ENCODE measurements around the gene VPS16. TPM values are rescaled to one million over a fixed set of nuclear protein-coding genes. Genes with fewer than 3 reads are reported as not detected.

VPS16 gene
- total RNA-seq, 1 experiment from 2014 or later, result 26.2 TPM

DNA sequence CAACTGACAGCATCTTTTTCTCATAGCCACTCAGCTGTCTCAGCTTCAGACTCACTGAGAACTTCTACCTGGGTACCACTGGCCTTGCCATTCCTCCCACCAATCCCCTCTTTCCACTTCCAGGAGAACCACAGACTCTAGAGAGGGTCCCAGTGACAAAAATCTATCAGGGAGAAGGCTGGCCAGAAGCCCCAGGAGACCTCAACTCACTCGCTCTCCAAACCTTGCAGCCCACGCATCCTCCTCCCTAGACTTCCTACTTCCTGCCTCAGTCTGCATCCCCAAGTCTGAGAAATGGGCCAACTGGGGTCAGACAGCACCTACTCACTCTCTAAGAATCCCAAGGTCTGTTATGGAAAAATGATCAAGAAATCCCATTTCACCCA lies 23.2 kb upstream of the VPS16 start:
- H3K4me3 Mint-ChIP-seq, result no peak overlapping the region
- H3K27ac Mint-ChIP-seq, result no peak overlapping the region
- no peaks in the 10 kb centered on the region for H3K36me3 Mint-ChIP-seq
- peaks cover 60% of the 10 kb centered on the region for H3K27me3 Mint-ChIP-seq (ENCODE audit: low read depth)
- peaks cover 15% of the 10 kb centered on the region for H3K4me1 Mint-ChIP-seq
- ATAC-seq (no peak), DNase-seq (ENCODE audit: low spot score) (no peak)
- ChIA-PET POLR2A (no interaction called here), CTCF (interaction anchor here (1.5 to 1.7 kb wide), 3 partner anchors 23 to 61 kb away, joined by 3 to 16 read pairs (median 5); partner anchors contain the start of genes PCED1A and VPS16)
- peaks cover 8% of the 10 kb centered on the region for H3K9me3 Mint-ChIP-seq
- TF ChIP-seq, protein P1, sequence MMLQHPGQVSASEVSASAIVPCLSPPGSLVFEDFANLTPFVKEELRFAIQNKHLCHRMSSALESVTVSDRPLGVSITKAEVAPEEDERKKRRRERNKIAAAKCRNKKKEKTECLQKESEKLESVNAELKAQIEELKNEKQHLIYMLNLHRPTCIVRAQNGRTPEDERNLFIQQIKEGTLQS (CRISPR knock-in tag; conservative IDR thresholded peaks at IDR 0.05), result no peak
- TF ChIP-seq, protein P2, sequence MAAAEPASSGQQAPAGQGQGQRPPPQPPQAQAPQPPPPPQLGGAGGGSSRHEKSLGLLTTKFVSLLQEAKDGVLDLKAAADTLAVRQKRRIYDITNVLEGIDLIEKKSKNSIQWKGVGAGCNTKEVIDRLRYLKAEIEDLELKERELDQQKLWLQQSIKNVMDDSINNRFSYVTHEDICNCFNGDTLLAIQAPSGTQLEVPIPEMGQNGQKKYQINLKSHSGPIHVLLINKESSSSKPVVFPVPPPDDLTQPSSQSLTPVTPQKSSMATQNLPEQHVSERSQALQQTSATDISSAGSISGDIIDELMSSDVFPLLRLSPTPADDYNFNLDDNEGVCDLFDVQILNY (CRISPR knock-in tag; IDR thresholded peaks at IDR 0.05), result no peak
- TF ChIP-seq, protein P3, sequence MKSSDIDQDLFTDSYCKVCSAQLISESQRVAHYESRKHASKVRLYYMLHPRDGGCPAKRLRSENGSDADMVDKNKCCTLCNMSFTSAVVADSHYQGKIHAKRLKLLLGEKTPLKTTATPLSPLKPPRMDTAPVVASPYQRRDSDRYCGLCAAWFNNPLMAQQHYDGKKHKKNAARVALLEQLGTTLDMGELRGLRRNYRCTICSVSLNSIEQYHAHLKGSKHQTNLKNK (CRISPR knock-in tag; IDR thresholded peaks at IDR 0.05), result no peak
- TF ChIP-seq, protein P4, sequence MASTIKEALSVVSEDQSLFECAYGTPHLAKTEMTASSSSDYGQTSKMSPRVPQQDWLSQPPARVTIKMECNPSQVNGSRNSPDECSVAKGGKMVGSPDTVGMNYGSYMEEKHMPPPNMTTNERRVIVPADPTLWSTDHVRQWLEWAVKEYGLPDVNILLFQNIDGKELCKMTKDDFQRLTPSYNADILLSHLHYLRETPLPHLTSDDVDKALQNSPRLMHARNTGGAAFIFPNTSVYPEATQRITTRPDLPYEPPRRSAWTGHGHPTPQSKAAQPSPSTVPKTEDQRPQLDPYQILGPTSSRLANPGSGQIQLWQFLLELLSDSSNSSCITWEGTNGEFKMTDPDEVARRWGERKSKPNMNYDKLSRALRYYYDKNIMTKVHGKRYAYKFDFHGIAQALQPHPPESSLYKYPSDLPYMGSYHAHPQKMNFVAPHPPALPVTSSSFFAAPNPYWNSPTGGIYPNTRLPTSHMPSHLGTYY (CRISPR knock-in tag; IDR thresholded peaks at IDR 0.05), result no peak
- TF ChIP-seq TEAD1 (CRISPR knock-in tag; IDR thresholded peaks at IDR 0.05) (no peak), ZNF423 (CRISPR knock-in tag; IDR thresholded peaks at IDR 0.05) (no peak), GTF2I (CRISPR knock-in tag; conservative IDR thresholded peaks at IDR 0.05) (no peak), ELF4 (CRISPR knock-in tag; IDR thresholded peaks at IDR 0.05; ENCODE audit: low read depth) (no peak), PRRX2 (CRISPR knock-in tag; IDR thresholded peaks at IDR 0.05) (no peak), RELA (CRISPR knock-in tag; IDR thresholded peaks at IDR 0.05; ENCODE audit: borderline replicate concordance) (no peak), RORB (CRISPR knock-in tag; IDR thresholded peaks at IDR 0.05) (no peak), FOXJ3 (CRISPR knock-in tag; IDR thresholded peaks at IDR 0.05; ENCODE audit: borderline replicate concordance) (no peak), TCF7 (CRISPR knock-in tag; IDR thresholded peaks at IDR 0.05; ENCODE audit: low read depth) (no peak)
- TF ChIP-seq, protein P5, sequence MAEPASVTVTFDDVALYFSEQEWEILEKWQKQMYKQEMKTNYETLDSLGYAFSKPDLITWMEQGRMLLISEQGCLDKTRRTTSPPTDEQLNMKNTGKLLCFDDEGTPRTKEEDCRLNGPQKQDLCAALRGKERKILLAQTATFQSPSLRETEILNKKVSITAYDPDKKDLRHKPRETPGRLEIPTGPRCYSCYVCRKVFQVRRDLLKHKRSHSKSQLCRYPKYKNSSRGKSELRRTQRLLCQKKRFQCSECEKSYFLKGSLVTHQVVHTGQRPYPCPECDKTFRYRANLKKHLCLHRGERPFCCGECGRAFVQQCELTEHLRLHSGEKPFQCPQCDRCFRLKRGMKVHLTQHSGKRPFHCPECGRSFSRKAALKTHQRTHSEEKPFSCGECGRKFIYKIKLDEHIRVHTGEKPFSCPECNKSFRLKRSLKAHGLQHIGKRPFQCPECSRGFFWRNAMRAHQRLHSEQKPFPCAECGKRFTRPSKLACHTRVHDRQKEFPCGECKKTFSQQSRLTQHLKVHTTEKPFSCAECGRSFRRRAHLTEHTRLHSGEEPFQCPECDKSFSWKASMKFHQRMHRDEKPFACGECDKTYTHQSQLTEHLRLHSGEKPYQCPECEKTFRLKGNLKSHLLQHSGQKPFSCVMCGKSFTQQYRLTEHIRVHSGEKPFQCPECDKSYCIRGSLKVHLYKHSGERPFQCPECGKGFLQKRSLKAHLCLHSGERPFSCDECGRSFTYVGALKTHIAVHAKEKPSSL (CRISPR knock-in tag; conservative IDR thresholded peaks at IDR 0.05), result no peak
- TF ChIP-seq, protein P6, sequence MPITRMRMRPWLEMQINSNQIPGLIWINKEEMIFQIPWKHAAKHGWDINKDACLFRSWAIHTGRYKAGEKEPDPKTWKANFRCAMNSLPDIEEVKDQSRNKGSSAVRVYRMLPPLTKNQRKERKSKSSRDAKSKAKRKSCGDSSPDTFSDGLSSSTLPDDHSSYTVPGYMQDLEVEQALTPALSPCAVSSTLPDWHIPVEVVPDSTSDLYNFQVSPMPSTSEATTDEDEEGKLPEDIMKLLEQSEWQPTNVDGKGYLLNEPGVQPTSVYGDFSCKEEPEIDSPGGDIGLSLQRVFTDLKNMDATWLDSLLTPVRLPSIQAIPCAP (CRISPR knock-in tag; IDR thresholded peaks at IDR 0.05), result no peak
- TF ChIP-seq, protein P7, sequence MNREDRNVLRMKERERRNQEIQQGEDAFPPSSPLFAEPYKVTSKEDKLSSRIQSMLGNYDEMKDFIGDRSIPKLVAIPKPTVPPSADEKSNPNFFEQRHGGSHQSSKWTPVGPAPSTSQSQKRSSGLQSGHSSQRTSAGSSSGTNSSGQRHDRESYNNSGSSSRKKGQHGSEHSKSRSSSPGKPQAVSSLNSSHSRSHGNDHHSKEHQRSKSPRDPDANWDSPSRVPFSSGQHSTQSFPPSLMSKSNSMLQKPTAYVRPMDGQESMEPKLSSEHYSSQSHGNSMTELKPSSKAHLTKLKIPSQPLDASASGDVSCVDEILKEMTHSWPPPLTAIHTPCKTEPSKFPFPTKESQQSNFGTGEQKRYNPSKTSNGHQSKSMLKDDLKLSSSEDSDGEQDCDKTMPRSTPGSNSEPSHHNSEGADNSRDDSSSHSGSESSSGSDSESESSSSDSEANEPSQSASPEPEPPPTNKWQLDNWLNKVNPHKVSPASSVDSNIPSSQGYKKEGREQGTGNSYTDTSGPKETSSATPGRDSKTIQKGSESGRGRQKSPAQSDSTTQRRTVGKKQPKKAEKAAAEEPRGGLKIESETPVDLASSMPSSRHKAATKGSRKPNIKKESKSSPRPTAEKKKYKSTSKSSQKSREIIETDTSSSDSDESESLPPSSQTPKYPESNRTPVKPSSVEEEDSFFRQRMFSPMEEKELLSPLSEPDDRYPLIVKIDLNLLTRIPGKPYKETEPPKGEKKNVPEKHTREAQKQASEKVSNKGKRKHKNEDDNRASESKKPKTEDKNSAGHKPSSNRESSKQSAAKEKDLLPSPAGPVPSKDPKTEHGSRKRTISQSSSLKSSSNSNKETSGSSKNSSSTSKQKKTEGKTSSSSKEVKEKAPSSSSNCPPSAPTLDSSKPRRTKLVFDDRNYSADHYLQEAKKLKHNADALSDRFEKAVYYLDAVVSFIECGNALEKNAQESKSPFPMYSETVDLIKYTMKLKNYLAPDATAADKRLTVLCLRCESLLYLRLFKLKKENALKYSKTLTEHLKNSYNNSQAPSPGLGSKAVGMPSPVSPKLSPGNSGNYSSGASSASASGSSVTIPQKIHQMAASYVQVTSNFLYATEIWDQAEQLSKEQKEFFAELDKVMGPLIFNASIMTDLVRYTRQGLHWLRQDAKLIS (CRISPR knock-in tag; IDR thresholded peaks at IDR 0.05; ENCODE audit: borderline replicate concordance), result no peak
- TF ChIP-seq, protein P8, sequence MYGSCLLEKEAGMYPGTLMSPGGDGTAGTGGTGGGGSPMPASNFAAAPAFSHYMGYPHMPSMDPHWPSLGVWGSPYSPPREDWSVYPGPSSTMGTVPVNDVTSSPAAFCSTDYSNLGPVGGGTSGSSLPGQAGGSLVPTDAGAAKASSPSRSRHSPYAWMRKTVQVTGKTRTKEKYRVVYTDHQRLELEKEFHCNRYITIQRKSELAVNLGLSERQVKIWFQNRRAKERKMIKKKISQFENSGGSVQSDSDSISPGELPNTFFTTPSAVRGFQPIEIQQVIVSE (CRISPR knock-in tag; IDR thresholded peaks at IDR 0.05; ENCODE audit: borderline replicate concordance), result no peak
